GM19372 (cell line): Measurements from ENCODE around the gene IL2RG.

ENCODE experiments used
- ATAC-seq: cut with Tn5 transposase; IDR thresholded peaks from one replicate; pipeline ENCODE4 v1.9.1; 2021; ENCODE audit warnings: mild to moderate bottlenecking, low read depth, moderate library complexity; ENCODE audit not compliant: unreplicated experiment

The IL2RG gene

GRCh38 chrX:71109051-71109450 is 2.3 kb downstream of the IL2RG start:
- ATAC-seq = no peak

GRCh38 chrX:71107762-71108360 is 3.5 kb downstream of the IL2RG start:
- no peak for ATAC-seq

GRCh38 chrX:71107245-71107644 is 4.1 kb downstream of the IL2RG start:
- ATAC-seq = no peak

- no peak for ATAC-seq
These were observed 5.0 kb downstream of the IL2RG start, which contains the start of gene CXorf65 for GRCh38 chrX:71106427-71106826. TSS of gene CXorf65 (minus strand) at chrX:71106740. CDS start at chrX:71106556, 184 bp downstream.

- ATAC-seq = no peak
These were observed 5.7 kb downstream of the IL2RG start for GRCh38 chrX:71105628-71106027.

GRCh38 chrX:71103110-71103983 is 8.0 kb downstream of the IL2RG start:
- ATAC-seq = no peak

GRCh38 chrX:71102292-71102691 is 9.1 kb downstream of the IL2RG start:
- no peak for ATAC-seq

- no peak for ATAC-seq
These were observed 10.5 kb downstream of the IL2RG start for GRCh38 chrX:71100581-71101505.

GRCh38 chrX:71099736-71100135 is 11.6 kb downstream of the IL2RG start:
- ATAC-seq = no peak

- no peak for ATAC-seq
These were observed 12.3 kb downstream of the IL2RG start for GRCh38 chrX:71098951-71099506.

GRCh38 chrX:71098302-71098701 is 13.1 kb downstream of the IL2RG start:
- ATAC-seq = no peak

GRCh38 chrX:71096760-71097032 is 14.7 kb downstream of the IL2RG start:
- no peak for ATAC-seq

- ATAC-seq = peak; percentile 9
These were observed 15.2 kb downstream of the IL2RG start for GRCh38 chrX:71095981-71096759.

GRCh38 chrX:71095555-71095980 is 15.8 kb downstream of the IL2RG start, which contains the start of gene FOXO4:
TSS of gene FOXO4 (plus strand) at chrX:71095851. CDS start at chrX:71096529, 678 bp downstream.
- peak; percentile 93 for ATAC-seq

GRCh38 chrX:71095033-71095432 is 16.3 kb downstream of the IL2RG start:
- no peak for ATAC-seq

- ATAC-seq = no peak
These were observed 20.1 kb downstream of the IL2RG start for GRCh38 chrX:71091263-71091662.

GRCh38 chrX:71085900-71086299 is 25.5 kb downstream of the IL2RG start:
- ATAC-seq = no peak

- no peak for ATAC-seq
These were observed 28.6 kb downstream of the IL2RG start for GRCh38 chrX:71082822-71083221.

- no peak for ATAC-seq
These were observed 29.2 kb downstream of the IL2RG start for GRCh38 chrX:71082124-71082647.
